ENCODE measurements around the gene KRT24.

KRT24 gene

DNA sequence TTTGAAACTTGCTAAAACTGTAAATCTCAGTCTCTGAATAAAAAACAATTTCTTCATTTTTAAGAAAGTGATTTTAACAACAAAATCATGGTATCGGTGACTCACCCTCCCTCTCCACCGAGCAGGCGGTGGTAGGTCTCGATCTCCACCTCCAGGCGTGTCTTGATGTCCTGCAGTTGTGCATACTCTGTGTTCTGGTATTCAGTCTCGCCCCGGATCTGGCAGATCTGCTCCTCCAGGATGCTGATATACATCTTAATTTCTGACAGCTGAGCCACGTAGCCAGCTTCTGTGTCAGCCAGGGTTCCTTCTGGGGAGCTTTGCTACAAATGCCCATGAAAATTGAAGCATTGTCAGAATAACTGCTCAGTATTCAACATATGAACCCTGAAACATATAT is 15.4 kb upstream of the KRT24 start:
- Mint-ChIP-seq H3K4me3 (no peak overlapping the region), H3K4me1 (no peaks in the 10 kb centered on the region), H3K27ac (ENCODE audit: low read depth) (no peak overlapping the region), H3K36me3 (ENCODE audit: insufficient read depth) (no peaks in the 10 kb centered on the region), H3K27me3 (peaks cover 64% of the 10 kb centered on the region), H3K9me3 (no peaks in the 10 kb centered on the region)
- no peak for DNase-seq (ENCODE audit: low spot score in 2 of 2)
- ATAC-seq (replicated peaks; ENCODE audit: extremely low read depth, poor library complexity, severe bottlenecking), result no peak

DNA sequence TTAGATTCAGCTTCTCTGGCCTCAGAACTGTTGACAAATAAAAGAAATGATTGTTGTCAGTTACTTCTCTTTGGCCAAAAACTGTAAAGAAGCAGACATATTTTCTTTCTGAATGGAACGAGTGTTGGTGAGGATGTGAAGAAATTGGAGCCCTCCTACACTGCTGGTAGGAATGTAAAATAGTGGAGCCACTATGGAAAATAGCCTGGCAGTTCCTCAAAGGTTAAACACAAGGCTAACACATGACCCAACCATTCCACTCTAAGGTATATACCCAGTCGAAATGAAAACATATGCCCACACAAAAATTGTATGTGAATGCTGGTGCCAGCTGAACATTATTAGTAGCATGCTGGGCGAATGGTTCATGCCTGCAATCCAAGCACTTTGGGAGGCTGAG is 14.2 kb upstream of the KRT24 start:
- Mint-ChIP-seq H3K4me3 (no peak overlapping the region), H3K36me3 (ENCODE audit: insufficient read depth) (no peaks in the 10 kb centered on the region), H3K4me1 (no peaks in the 10 kb centered on the region), H3K27me3 (peaks cover 54% of the 10 kb centered on the region), H3K27ac (ENCODE audit: low read depth) (no peak overlapping the region), H3K9me3 (no peaks in the 10 kb centered on the region)
- ATAC-seq (replicated peaks; ENCODE audit: extremely low read depth, poor library complexity, severe bottlenecking), result no peak
- no peak for DNase-seq (ENCODE audit: low spot score in 2 of 2)

DNA sequence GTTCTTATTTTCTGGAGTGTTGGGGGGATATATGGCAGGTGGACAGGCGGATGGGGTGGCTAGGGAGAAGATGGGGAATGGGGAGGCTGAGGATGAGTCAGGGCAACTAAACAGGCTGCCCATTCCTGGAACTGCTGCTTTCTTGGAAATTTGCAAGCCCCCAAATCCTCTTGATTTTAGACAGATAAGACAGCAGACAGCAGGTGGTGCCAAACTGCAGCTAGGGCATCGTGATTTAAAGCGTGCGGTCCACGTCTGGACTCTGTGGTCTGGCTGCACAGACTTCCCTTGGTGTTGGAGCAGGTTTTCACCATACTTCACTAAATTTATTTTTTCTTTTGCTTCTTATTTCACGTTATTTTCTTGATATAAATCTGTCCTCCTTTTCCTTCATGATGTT is 10.9 kb upstream of the KRT24 start:
- ATAC-seq (replicated peaks; ENCODE audit: extremely low read depth, poor library complexity, severe bottlenecking), result no peak
- Mint-ChIP-seq H3K36me3 (ENCODE audit: insufficient read depth) (no peaks in the 10 kb centered on the region), H3K27me3 (peaks cover 34% of the 10 kb centered on the region), H3K4me3 (no peak overlapping the region), H3K27ac (ENCODE audit: low read depth) (no peak overlapping the region), H3K9me3 (no peaks in the 10 kb centered on the region), H3K4me1 (no peaks in the 10 kb centered on the region)
- no peak for DNase-seq (ENCODE audit: low spot score in 2 of 2)

GRCh38 chr17:40707745-40708144 is 4.2 kb upstream of the KRT24 start:
- ATAC-seq (replicated peaks; ENCODE audit: extremely low read depth, poor library complexity, severe bottlenecking), result no peak
- Mint-ChIP-seq H3K27ac (ENCODE audit: low read depth) (no peak overlapping the region), H3K4me1 (no peaks in the 10 kb centered on the region), H3K36me3 (ENCODE audit: insufficient read depth) (no peaks in the 10 kb centered on the region), H3K9me3 (no peaks in the 10 kb centered on the region), H3K27me3 (peaks cover 53% of the 10 kb centered on the region), H3K4me3 (no peak overlapping the region)
- no peak for DNase-seq (ENCODE audit: low spot score in 2 of 2)

- Mint-ChIP-seq H3K4me1 (no peaks in the 10 kb centered on the region), H3K4me3 (no peak overlapping the region), H3K27ac (ENCODE audit: low read depth) (no peak overlapping the region), H3K27me3 (peaks cover 54% of the 10 kb centered on the region), H3K9me3 (no peaks in the 10 kb centered on the region), H3K36me3 (ENCODE audit: insufficient read depth) (no peaks in the 10 kb centered on the region)
- no peak for ATAC-seq (replicated peaks; ENCODE audit: extremely low read depth, poor library complexity, severe bottlenecking)
- DNase-seq (ENCODE audit: low spot score in 2 of 2), result no peak
These were observed 2.0 kb upstream of the KRT24 start for GRCh38 chr17:40705584-40705983.

DNA sequence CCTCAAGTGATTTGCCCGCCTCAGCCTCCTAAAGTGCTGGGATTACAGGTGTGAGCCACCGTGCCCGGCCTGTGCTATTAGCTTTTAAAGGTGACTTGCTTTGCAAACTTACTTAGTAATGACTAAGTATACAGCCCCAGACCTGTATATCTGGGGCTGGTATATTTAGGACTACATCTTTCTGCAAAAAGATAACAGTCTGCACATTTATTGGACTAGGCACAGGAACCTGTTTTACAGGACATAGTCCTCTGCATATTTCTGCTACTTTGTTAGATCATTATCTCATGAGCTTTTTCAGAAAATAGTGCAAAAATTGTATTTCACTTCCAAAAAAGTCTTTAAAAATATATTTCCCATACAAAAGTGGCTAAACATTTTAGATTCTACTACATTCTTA is 1.3 kb downstream of the KRT24 start:
- H3K4me3 Mint-ChIP-seq, result no peak overlapping the region
- no peak overlapping the region for H3K27ac Mint-ChIP-seq (ENCODE audit: low read depth)
- H3K4me1 Mint-ChIP-seq, result no peaks in the 10 kb centered on the region
- DNase-seq (ENCODE audit: low spot score in 2 of 2), result no peak
- H3K27me3 Mint-ChIP-seq, result peaks cover 60% of the 10 kb centered on the region
- no peaks in the 10 kb centered on the region for H3K9me3 Mint-ChIP-seq
- H3K36me3 Mint-ChIP-seq (ENCODE audit: insufficient read depth), result no peaks in the 10 kb centered on the region
- ATAC-seq (replicated peaks; ENCODE audit: extremely low read depth, poor library complexity, severe bottlenecking), result no peak

DNA sequence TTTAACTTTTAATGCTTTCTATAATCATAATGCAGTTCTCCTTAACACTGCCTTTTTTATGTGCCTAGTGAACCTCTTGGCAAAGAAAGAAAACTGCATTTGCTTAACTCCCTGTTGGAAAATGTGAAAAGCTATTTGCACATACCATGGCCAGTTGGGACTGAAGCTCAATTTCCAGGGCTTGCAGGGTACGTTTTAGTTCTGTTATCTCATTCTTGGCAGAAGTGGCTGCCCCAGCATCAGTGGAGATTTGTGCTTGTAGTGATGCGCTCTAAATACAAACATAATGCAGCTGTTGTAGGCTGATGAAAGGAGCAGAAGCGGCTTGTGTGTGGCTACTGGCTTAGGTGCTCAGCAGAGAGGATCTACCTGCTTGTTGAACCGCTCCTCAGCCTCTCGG is 3.7 kb downstream of the KRT24 start:
- no peak for DNase-seq (ENCODE audit: low spot score in 2 of 2)
- ATAC-seq (replicated peaks; ENCODE audit: extremely low read depth, poor library complexity, severe bottlenecking), result no peak
- no peaks in the 10 kb centered on the region for H3K36me3 Mint-ChIP-seq (ENCODE audit: insufficient read depth)
- no peak overlapping the region for H3K4me3 Mint-ChIP-seq
- no peaks in the 10 kb centered on the region for H3K4me1 Mint-ChIP-seq
- no peak overlapping the region for H3K27ac Mint-ChIP-seq (ENCODE audit: low read depth)
- peaks cover 63% of the 10 kb centered on the region for H3K27me3 Mint-ChIP-seq
- no peaks in the 10 kb centered on the region for H3K9me3 Mint-ChIP-seq

DNA sequence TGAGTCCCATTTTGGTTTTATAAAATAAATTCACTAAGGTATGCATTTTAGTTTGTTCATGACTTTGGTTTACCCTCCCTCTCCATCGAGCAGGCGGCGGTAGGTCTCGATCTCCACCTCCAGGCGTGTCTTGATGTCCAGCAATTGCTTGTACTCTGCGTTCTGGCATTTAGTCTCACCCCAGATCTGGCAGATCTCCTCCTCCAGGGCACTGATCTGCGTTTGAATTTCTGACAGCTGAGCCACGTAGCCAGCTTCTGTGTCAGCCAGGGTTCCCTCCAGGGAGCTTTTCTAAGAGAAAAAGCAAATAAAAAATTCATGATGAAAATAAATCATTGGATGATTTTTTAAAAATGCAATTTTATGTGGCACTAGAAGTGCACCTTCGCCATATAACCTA is 4.2 kb downstream of the KRT24 start:
- DNase-seq (ENCODE audit: low spot score in 2 of 2), result no peak
- Mint-ChIP-seq H3K36me3 (ENCODE audit: insufficient read depth) (no peaks in the 10 kb centered on the region), H3K27me3 (peaks cover 63% of the 10 kb centered on the region)

GRCh38 chr17:40697297-40697696 is 6.3 kb downstream of the KRT24 start:
- Mint-ChIP-seq H3K36me3 (ENCODE audit: insufficient read depth) (no peaks in the 10 kb centered on the region), H3K9me3 (no peaks in the 10 kb centered on the region), H3K27ac (ENCODE audit: low read depth) (no peak overlapping the region), H3K4me1 (no peaks in the 10 kb centered on the region), H3K4me3 (no peak overlapping the region), H3K27me3 (peaks cover 65% of the 10 kb centered on the region)
- ATAC-seq (replicated peaks; ENCODE audit: extremely low read depth, poor library complexity, severe bottlenecking) (no peak), DNase-seq (ENCODE audit: low spot score in 2 of 2) (no peak)

More for the DNA sequence above, 4.2 kb downstream of the KRT24 start:
- Mint-ChIP-seq H3K4me3 (no peak overlapping the region), H3K9me3 (no peaks in the 10 kb centered on the region), H3K27ac (ENCODE audit: low read depth) (no peak overlapping the region), H3K4me1 (no peaks in the 10 kb centered on the region)
- no peak for ATAC-seq (replicated peaks; ENCODE audit: extremely low read depth, poor library complexity, severe bottlenecking)

DNA sequence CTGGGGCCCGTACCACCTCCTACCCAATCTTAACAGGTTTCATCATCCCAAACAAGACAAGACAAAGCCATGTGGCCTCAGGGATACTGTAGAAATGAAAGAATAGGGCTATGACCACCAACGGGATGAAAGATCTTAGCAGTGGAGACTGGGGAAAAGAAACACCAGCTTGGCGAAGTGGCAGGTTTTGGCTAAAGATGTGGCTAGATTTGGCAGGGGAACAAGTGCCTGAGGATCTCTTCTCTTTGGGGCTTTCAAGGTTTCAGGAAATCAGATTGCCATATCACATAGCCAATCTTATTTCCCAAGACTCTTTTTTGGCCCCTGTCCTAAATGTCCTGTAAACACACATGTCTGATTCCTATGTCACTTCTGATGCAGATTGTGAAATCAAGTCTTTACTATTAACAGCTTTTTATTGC is 6.9 kb downstream of the KRT24 start:
- no peak for ATAC-seq (replicated peaks; ENCODE audit: extremely low read depth, poor library complexity, severe bottlenecking)

GRCh38 chr17:40695874-40696472 is 7.6 kb downstream of the KRT24 start:
- DNase-seq (ENCODE audit: low spot score in 2 of 2) (no peak), ATAC-seq (replicated peaks; ENCODE audit: extremely low read depth, poor library complexity, severe bottlenecking) (no peak)
- H3K27ac Mint-ChIP-seq (ENCODE audit: low read depth), result no peak overlapping the region
- no peaks in the 10 kb centered on the region for H3K4me1 Mint-ChIP-seq
- no peaks in the 10 kb centered on the region for H3K36me3 Mint-ChIP-seq (ENCODE audit: insufficient read depth)
- peaks cover 79% of the 10 kb centered on the region for H3K27me3 Mint-ChIP-seq
- H3K9me3 Mint-ChIP-seq, result no peaks in the 10 kb centered on the region
- no peak overlapping the region for H3K4me3 Mint-ChIP-seq

More for the DNA sequence above, 6.9 kb downstream of the KRT24 start:
- Mint-ChIP-seq H3K36me3 (ENCODE audit: insufficient read depth) (no peaks in the 10 kb centered on the region), H3K27me3 (peaks cover 72% of the 10 kb centered on the region), H3K4me3 (no peak overlapping the region), H3K9me3 (no peaks in the 10 kb centered on the region), H3K4me1 (no peaks in the 10 kb centered on the region), H3K27ac (ENCODE audit: low read depth) (no peak overlapping the region)
- no peak for DNase-seq (ENCODE audit: low spot score in 2 of 2)

DNA sequence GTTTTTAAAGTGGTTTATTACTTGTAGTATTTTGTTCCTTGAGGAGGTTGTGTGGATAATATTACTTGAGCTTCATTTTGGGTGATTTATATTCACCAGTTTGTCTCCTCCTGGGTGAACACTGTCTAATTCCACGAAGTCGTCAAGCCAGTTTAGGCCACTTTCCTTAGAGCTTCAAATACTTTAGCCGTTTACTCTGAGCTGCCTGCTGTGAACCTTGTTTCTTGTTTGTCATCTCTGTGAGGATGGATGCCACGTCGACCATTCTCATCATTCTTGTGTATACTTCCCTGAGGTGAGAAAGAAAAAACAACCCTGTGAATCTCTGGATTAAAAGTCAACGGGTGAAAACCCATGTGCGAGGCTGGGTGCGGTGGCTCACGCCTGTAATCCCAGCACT is 9.0 kb downstream of the KRT24 start:
- DNase-seq (ENCODE audit: low spot score in 2 of 2) (no peak), ATAC-seq (replicated peaks; ENCODE audit: extremely low read depth, poor library complexity, severe bottlenecking) (no peak)
- H3K36me3 Mint-ChIP-seq (ENCODE audit: insufficient read depth), result no peaks in the 10 kb centered on the region
- no peak overlapping the region for H3K4me3 Mint-ChIP-seq
- H3K9me3 Mint-ChIP-seq, result no peaks in the 10 kb centered on the region
- H3K27ac Mint-ChIP-seq (ENCODE audit: low read depth), result no peak overlapping the region
- H3K4me1 Mint-ChIP-seq, result no peaks in the 10 kb centered on the region
- peaks cover 82% of the 10 kb centered on the region for H3K27me3 Mint-ChIP-seq

DNA sequence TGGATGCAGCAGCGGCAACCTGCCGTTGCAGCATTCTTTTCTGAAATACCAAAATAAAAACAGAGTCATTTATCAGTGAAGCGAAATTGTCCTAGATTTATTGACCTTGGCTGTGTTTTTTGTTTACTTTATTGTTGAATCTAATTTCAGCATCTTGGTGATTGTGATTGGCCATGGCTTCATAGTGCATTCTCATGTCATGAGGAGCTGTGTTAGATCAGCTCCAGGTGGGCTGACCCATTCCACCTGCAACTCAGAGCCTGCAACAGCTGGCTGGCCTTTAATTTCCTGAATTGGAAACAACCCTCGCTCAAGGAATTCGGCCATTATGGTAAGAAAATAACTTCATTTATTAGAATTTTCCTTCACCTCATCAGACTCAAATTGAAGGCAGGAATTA is 16.4 kb downstream of the KRT24 start:
- peaks cover 17% of the 10 kb centered on the region for H3K27me3 Mint-ChIP-seq
- no peak overlapping the region for H3K27ac Mint-ChIP-seq (ENCODE audit: low read depth)
- DNase-seq (ENCODE audit: low spot score in 2 of 2) (no peak), ATAC-seq (replicated peaks; ENCODE audit: extremely low read depth, poor library complexity, severe bottlenecking) (no peak)
- no peaks in the 10 kb centered on the region for H3K36me3 Mint-ChIP-seq (ENCODE audit: insufficient read depth)
- H3K9me3 Mint-ChIP-seq, result no peaks in the 10 kb centered on the region
- H3K4me1 Mint-ChIP-seq, result no peaks in the 10 kb centered on the region
- no peak overlapping the region for H3K4me3 Mint-ChIP-seq

GRCh38 chr17:40686192-40686591 is 17.4 kb downstream of the KRT24 start:
- DNase-seq (ENCODE audit: low spot score in 2 of 2) (no peak), ATAC-seq (replicated peaks; ENCODE audit: extremely low read depth, poor library complexity, severe bottlenecking) (no peak)
- no peaks in the 10 kb centered on the region for H3K36me3 Mint-ChIP-seq (ENCODE audit: insufficient read depth)
- no peaks in the 10 kb centered on the region for H3K9me3 Mint-ChIP-seq
- H3K4me1 Mint-ChIP-seq, result no peaks in the 10 kb centered on the region
- H3K27ac Mint-ChIP-seq (ENCODE audit: low read depth), result no peak overlapping the region
- no peak overlapping the region for H3K4me3 Mint-ChIP-seq
- H3K27me3 Mint-ChIP-seq, result peaks cover 17% of the 10 kb centered on the region

Data from central memory CD8-positive, alpha-beta T cell (primary cell).